T follicular helper cell (primary cell): Measurements from ENCODE around the gene CYYR1.

ENCODE experiments used
- DNase-seq: peaks from one replicate; pipeline ENCODE4 v3.0.0-alpha.2; 2020; ENCODE audit warnings: low read depth
- total RNA-seq, 2 experiments: gene quantifications; one replicate each; lab custom pipeline; 2026; lab: John Stamatoyannopoulos, UW

Gene CYYR1
- 0 reads per million in 2 experiments for total RNA-seq

DNA sequence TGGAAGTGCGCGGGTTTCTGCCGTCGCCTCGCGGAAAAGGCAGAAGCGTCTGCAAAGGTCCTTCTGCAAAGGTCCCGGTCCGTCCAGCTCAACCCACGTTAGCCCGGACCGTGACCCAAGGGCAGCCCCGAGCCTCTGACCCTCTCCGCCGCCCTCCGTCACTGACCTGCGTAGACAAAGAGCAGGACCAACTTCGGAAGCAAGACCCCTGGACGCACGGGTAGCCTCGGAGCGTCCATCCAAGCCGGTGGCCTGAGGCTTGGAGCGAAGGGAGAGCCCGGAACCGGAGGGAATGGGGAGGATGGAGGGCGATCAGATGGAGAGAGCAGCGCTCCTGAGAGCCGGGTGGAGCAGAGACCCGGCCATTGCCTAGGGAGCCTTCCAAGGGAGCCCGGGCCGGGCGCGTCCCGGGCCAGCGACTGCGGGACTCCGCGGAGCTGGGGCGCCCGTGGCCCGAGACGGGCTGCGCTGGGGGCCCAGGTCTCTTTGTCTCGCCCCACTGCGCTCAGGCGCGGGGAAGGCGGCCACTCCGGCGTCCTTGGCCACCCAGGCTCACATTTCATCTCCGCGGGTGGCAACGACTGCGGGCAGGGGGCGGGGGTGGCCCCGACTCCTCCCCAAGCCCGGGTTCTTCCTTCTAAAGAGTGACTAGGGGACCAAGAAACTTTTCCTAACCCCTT, at the start of gene CYYR1:
Gene CYYR1 (minus strand): TSS at position 585 of the 680 bp plus-strand sequence. CDS start 346 bp downstream, at position 239.
- no peak for DNase-seq

DNA sequence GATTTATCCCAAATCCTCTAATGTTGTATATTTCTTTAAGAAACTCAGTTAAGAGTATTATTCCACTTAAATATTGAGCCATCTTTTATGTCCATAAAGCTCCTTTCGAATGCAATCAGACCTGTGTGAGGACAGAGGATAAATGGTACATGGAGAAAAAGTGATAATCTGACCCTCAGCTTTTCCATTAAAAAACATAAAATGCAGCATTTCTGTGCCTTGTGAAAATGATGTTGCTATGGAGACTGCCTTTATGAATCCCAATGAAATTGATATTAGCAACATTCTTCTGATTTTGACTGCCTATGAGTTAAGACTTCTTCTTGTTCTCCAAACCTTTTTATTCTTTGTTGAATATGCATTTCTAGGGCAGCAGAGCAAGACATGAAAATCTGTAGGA, 44.1 kb upstream of the CYYR1 start:
- no peak for DNase-seq

DNA sequence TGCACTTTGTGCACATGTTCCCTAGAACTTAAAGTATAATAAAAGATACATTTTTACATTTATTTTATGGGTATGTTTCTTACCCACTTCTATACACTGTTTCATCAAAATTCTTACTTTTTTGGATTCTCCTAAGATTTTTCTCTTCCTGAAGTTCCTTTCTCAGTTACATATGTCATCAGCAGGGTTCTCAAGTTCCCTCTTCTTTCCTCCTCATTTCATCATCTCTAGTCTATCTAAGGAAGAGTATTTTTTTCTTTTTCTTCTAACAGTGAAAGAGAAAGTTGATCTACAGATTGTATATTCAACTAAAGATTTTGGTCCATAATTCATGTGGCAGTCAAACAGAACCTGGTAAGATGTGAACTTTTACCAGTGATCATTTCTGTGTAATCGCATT, 41.2 kb upstream of the CYYR1 start:
- DNase-seq = no peak

- no peak for DNase-seq
Observed at GRCh38 chr21:26599261-26599660, 26.2 kb upstream of the CYYR1 start.

DNA sequence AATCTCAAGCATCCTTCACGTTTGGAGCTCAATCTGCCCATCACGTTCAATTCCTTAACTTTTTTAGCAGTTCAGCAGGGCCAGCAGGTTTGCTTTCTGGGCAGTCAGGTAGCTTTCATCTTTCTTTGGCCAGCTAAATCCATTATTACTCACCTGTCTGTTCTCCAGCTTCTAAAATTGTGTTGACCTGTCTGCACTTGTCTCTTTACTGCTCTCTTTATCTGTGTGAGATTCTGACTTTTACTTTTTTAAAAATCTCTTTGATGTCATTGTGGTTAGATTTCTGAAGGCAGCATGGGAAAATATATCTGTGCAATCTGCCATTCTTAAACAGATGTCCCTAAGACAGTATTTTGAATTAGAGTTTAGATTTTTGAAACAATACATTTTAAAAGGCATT, 24.9 kb upstream of the CYYR1 start:
- no peak for DNase-seq

GRCh38 chr21:26597031-26597430, 23.9 kb upstream of the CYYR1 start:
- DNase-seq = no peak

- no peak for DNase-seq
Observed at GRCh38 chr21:26595971-26596370, 22.9 kb upstream of the CYYR1 start.

DNA sequence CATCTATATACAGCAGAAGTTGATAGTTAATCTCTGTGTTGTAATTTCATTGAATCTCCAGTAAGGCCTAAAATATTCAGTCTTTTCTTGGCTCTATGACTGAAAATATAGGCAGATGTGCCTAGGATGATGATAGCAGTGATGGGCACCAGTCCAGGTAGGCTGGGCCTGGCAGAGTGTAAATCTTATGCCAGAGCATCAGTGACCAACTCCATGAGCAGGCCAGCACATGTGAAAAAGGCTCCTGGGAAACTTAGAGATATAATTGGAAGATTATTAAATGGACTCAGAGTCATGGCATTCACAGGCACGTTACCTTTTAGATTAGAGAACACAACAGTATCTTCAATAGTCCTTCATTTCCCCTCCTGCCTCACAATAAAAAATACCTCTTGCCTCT, 20.7 kb upstream of the CYYR1 start:
- DNase-seq = no peak

GRCh38 chr21:26591543-26591942, 18.5 kb upstream of the CYYR1 start:
- no peak for DNase-seq

- DNase-seq = no peak
Observed at GRCh38 chr21:26588446-26588845, 15.4 kb upstream of the CYYR1 start.

- DNase-seq = no peak
Observed at GRCh38 chr21:26587736-26588201, 14.7 kb upstream of the CYYR1 start.

DNA sequence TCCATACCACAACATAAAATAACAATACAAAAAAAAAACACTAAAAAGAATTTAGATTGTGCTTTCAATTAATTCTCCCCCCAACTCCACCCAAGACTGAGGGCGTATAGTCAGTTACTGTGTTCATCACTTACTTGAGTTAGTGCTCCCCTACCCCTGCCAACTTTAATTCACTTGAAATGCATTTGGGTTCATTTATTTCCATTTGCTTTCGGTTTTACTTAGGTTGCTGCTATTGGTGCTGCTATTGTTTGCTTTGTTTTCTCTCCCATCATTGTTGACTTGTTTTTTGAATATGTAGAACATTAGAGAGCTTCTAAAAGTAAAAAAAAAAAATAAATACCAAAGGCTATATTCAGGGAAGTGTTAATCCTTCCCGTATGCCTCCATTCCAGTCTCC, 10.7 kb upstream of the CYYR1 start:
- no peak for DNase-seq

GRCh38 chr21:26581818-26582217, 8.7 kb upstream of the CYYR1 start:
- no peak for DNase-seq

- DNase-seq = no peak
Observed at GRCh38 chr21:26572076-26572701, 897 bp downstream of the CYYR1 start.

DNA sequence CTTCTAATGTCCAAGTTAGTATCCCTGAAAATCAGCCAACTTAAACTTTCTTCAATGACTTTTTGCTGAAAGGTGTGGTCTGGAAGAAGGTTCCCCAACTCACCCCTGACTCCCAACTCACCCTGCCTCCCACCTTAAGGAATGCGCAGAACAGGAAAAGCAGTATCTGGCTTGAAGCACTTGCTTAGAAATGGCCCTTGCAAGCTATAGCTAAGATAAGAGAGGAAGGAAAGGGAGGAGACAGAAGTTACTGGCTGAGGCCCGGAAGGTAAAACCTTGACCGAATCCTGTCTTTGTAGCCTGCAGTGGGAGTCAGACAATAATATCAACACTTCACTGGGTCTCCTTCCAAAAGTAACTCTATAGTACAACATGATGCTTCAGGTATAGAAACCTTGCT, 2.9 kb downstream of the CYYR1 start:
- no peak for DNase-seq

DNA sequence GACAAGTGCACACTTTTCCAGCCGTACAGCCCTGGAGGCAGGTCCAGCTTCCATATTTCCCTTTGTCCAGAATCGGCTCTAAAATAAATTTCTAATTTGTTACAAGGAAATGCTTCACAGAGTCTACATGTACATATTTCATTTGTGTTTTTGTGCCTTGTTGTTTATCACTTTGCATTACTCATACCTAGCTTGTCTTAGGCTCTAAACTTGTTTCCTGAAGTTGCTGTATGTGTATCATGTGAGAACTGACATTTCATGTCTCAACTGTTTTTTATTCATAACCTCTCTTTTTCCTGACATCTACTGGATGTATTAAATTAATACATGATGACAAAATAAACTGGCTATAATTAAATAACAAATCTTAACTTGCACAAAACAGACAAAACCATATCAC, 7.5 kb downstream of the CYYR1 start:
- DNase-seq = no peak

DNA sequence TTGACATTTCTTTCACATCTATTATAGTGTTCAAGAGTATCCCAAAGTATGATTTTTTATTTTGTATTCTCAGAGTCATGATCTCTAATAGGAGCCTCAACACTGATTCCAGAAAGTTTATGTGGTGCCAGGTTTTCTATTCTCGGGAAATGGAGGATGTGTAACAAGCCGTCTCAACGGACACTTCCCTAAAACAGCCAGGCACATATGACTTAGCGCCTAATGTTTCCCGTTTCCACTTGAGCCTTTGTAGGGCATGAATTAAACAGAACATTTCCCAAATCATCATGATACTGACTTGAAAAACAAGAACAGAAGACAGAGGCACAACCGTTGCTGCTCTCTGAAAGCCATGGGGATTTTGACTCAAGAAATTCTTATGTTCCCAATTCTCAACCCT, 8.0 kb downstream of the CYYR1 start:
- no peak for DNase-seq

- no peak for DNase-seq
Observed at GRCh38 chr21:26563856-26564503, 9.1 kb downstream of the CYYR1 start.

GRCh38 chr21:26560612-26561011, 12.5 kb downstream of the CYYR1 start:
- no peak for DNase-seq

DNA sequence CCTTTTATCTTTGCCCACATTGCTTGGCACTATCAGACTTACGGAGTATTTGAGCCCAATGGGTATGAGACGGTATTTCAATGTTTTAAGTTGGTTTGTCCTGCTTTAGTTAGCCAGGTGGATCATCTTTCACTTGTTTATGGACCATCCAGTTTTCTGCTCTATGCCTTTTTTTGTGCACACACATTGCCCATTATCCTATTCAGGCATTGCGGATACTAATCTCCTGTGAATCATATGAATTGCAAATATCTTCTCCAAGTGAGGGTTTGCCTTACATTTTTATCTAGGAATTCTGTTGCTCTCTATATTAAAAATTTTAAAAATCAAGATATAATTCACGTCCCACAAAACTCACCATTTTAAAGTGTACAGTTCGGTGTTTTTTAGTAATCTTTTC, 14.0 kb downstream of the CYYR1 start:
- no peak for DNase-seq

DNA sequence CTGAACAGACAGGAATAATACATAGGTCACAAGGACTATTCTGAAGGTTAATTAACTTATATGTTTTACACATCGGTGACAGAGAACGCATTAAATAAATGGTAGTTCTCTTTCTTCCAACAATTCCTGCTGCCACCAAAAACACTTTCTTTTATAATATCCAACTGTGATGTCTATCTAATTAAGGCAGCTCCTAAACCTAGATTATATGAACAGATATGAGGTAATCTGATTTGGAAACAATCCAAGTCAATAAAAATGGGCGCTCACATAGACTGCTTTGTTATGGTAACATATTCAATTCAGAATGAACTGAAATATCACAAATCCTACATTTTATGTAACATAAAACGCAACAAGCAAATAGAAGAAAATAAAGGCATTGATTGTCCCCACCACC, 16.0 kb downstream of the CYYR1 start:
- DNase-seq = no peak

GRCh38 chr21:26555540-26556146, 17.4 kb downstream of the CYYR1 start:
- no peak for DNase-seq

GRCh38 chr21:26554365-26554764, 18.7 kb downstream of the CYYR1 start:
- DNase-seq = no peak
